HG03175 (cell line): ENCODE data around the gene SUSD5.
A peak's percentile ranks its signal among the peaks of the same experiment; 100 is the strongest.
"Not testable (repeated sequence)": the region's sequence is repeated elsewhere in the genome, so short reads cannot be mapped to it uniquely, and the experiment has no call there.

Experiments
- ATAC-seq: cut with Tn5 transposase; IDR thresholded peaks from one replicate; pipeline ENCODE4 v1.9.1; 2021; ENCODE audit warnings: mild to moderate bottlenecking, moderate library complexity; ENCODE audit not compliant: unreplicated experiment

SUSD5 gene

DNA sequence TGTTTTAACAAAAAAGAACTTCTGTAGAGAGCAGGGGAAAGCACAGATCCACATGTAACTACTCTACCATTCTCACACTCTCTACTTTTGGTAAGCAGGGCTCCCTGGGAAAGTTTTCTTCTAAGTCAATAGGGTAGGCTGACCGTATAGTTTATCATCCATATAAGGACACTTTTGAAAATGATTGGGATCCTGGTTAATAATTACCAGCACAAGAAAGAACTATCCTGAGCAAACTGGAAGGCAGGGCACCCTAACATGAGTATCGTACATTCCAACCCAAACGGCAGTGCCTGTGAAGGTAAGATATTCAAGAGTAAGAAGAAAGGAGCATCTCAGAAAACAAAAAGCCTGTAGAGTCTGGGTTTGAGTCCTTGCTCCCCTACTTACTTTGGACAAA is 22.1 kb downstream of the SUSD5 start:
- ATAC-seq: no peak

DNA sequence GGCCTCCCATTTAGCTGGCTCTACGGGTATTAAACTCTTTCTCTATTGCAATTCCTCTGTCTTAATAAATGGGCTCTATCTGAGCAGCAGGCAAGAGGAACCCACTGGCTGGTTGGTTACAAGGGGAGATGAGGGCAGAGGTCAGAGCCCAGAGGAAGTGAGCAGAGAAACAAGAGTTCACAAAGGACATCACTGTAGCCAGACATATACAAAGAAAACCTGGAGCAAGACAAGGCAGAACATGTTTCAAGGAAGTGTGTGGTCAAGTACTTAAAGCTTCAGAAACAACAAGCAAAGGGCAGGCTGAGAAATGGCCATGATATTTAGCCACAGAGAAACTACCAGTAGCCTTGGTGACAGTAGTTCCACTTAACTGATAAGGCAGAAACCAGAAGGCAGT is 24.3 kb downstream of the SUSD5 start:
- ATAC-seq: no peak

DNA sequence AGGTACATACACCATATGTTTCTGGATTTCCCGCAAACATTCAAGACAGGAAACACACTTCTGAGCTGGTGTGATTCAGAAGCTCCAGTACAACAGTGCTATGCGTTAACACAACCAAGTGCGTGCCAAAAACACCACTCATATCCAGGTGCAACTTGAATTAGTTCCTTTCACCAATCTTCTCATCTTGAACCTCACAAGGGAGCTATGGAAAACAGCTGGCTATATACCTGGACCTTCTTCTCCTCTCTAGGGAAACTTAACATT is 31.3 kb downstream of the SUSD5 start:
- no peak for ATAC-seq

DNA sequence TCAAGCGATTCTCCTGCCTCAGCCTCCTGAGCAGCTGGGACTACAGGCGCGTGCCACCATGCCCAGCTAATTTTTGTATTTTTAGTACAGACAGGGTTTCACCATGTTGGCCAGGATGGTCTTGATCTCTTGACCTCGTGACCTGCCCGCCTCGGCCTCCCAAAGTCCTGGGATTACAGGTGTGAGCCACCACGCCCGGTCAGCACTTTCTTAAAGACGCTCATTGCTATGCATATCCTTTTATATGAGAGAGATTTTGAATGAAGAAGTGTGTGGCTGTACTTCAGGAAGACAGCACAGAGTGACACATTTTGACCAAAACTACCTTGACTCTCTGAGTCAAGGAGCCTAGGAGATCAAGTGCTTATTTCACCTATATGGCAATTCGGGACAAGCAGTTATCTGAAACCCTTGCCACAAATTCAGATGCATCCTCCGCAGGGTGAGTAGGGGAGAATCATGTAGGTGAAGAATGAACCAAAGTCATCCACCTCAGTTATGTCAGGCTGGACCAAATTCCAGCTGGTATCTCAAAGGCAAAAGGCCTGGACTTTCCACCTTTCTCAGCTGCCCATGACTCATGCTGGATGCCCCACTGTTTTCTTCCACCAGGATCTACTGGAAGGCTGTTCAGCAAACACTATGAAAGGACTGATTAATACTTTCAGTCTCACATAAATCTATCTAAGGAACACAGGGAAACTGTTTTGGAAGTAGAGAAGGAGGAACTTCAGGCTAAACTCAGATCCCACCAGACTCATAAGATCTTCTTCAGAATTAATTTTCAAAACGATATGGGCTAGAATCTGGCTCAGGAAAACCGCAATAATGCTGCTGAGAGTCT is 31.9 kb downstream of the SUSD5 start:
- no peak for ATAC-seq

DNA sequence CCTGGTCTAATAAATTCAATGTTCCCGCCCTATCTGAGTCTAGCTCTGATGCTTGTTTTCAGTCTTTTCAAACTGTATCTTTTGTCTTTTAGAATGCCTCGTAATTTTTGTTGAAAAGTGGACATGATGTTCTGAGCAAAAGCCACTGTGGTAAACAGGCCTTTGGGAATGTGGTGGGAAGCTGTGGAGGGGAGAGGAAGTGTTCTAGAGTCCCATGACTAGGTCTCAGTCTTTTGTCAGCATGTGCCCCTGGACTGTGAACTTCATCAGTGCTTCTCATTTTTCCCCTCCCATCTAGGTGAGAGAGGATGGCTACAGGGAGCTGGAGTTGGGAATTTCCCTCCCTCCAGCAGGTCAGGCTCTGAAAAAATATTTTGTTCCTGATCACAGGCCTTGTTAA is 33.7 kb downstream of the SUSD5 start:
- no peak for ATAC-seq

DNA sequence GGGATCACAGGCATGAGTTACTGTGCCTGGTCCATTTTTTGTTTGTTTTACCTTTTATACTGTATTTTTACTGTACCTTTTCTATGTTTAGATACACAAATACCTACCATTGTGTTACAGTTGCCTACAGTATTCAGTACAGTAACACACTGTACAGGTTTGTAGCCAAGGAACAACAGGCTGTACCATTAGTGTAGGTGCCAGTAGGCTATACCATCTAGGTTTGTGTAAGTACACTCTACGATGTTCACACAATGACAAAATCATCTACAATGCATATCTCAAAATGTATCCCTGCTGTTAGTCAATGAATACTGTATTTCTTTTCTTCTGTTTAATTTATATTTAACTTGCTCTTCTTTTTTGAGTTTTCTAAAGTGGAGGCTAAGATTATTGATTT is 37.0 kb downstream of the SUSD5 start:
- ATAC-seq: not testable (repeated sequence)

DNA sequence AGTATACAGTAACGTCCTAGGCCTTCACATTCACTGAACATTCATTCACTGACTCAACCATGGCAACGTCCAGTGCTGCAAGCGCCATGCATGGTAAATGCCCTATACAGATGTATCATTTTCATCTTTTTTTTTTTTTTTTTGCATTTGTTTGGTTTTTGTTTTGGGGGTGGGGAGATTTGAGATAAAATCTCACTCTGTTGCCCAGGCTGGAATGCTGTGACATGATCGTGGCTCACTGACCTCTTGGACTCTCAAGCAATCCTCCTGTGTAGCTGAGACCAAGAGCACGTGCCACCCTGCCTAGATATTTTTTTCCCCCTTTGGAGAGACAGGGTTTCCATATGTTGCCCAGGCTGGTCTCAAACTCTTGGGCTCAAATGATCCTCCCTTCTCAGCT is 37.4 kb downstream of the SUSD5 start:
- ATAC-seq: no peak

DNA sequence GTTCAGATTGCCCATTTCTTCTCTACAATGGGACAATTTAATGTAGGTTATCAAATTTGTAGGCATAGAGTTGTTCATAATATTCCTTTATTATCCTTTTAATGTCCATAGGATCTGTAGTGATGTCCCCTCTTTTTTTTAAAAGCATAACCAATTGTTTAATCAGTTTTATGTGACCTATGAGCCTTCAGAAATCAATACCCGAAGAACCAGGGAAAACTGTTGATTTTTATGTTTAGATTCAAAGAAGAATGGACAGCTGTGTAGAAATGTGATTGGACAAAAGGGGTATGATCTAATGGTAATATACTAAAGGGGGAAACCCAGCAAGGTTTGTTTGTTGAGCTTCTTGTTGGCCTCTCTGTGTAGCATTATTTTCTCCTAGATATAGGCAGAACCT is 39.5 kb downstream of the SUSD5 start:
- no peak for ATAC-seq

DNA sequence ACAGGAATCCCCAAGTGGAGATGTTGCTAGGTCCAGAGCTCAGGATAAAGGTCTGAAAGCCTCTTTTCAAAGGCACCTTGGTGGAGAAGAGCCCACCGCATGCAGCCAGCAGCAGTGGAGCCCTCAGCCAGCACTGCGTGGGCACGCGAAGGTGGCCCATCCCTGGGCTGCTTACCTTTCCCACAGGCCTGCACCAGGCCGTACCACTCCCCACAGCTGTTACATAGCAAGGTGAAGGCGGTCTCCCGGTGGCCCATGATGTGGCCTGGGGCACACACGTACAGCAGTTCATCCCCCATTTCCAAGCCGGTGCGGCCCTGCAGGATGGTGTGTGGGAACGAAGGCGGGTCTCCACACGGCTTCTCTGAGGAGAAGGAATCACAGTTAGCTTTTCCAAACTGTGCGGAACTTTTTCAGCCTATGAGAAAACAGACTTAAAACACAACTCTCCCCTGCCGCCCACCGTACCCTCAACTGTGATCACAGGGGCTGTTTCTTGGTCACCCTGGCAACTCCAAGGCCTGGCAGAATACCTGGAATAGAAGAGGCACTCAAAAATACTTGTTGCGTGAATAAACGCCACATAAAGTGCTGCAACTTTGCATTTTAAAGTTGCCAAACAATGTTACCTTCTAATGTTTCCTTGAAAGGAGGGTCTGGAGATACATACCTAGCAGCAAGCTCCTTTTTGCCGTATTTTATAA is 43.7 kb downstream of the SUSD5 start:
- no peak for ATAC-seq

DNA sequence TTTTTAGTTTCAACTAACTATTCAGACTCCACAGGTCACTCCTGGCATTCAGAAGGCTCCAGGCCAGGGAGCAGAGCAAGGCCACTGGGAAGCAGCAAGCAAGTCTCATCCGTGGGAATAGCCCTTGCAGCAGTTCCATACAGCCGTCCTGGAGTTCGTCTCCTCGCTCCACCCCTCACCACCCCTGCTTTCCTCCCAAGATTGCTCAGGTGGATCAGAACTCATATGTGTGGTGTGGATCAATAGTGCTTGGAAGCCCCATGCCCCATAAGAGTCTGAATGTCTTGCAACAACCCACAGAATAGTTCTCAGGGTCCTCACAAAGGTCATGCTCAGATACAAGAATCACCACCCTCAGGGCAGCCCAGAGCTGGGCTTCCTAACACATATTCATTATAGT is 44.5 kb downstream of the SUSD5 start:
- no peak for ATAC-seq

DNA sequence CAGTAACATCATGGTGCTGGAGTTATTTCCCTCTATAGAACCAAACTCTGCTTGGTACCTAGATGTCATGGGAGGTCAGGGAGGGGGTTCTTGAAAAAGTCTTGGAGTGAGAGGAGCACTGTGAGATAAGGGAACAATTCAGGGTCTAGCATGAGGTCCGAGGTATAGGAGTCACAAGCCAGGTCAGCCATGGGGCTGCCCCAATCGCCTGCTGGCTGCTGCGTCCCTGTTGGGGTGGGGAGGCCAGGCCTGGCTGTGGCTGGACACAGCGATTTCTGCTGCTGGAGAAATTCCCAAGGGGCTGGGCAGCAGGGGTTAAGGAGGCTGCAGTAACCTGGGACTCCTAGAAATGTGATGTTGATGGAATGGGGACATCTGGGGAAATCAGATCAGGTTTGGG is 44.9 kb downstream of the SUSD5 start:
- ATAC-seq: no peak

DNA sequence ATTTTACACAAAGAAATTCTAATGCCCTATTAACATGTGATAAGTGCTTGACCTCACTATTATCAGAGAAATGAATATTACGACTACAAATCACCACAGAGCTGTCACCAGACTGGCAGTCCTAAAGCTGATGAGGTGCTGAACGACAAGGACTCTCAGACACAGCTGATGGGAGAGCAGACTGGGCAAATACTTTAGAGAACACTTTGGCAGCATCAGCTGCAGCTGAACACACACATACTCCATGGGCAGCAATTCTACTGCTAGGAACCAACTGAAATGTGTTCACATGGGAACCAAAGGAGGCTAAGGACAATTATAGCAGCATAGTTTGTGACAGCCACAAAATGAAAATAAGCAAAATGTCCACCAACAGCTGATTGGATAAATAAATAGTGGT is 45.5 kb downstream of the SUSD5 start:
- no peak for ATAC-seq

DNA sequence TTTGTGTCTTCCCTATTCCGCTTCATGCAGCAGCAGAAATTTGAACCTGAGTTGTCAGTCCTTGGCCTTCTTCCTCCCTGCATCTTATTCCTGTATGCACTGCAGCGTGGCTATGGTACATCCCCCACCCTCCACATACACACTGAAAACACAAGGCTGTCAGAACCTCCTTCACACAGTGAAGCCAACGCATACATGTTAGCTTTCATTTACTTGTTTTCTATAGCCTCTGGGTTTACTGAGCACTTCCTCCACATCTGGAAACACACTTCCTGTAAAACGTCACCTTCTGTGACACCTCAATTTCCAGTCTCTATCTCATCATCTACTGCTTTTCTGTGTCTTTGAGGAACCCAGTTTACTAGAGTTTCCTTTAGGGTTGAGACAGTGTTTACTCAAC is 47.0 kb downstream of the SUSD5 start:
- no peak for ATAC-seq

DNA sequence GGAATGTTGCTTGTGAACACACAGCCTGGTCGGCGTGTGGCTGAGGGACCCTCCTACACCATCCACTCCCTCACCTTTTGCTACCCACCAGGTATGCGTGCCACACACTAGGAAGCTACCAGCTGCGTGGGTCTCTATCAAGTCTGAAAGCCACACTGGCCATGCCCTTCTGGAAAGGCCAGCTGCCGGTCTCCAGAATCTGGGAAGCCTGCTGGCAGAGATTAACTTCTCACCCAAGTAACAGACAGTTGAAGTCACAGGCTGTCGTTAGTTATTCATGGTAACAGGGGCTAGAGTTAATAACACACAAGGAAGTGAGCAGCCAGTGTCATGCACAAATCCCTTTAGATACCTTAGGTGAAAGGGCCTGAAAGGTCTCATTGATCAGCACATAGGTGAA is 48.1 kb downstream of the SUSD5 start:
- no peak for ATAC-seq

DNA sequence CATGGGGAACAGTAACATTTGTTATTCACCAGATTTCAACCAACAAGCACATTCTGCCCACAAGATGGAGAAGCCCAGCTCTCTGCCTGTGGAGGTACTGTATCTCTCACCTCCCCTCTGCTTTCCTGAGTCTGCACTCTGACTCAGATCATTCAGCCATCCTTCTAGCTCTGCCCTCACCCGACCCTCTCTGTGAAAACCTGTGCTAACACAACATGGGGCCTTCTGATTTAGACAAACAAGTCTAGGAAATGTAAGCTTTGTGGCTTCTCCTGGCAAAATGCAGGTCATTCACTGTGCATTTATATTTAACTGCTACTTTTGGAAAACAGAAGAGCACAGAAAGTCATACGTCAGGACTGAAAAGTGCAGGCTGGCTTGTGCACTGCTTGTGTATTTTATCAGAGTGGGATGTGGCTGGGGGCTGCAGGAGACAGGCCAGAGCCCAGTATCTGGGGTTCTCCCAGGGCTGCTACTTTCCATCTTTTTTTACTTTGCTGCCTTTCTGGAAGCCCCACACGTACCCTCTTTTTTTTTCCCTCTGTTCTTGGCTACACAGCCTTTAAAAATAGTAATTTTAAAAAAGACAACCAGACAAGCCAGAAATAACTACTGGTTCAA is 50.8 kb downstream of the SUSD5 start:
- ATAC-seq: no peak

DNA sequence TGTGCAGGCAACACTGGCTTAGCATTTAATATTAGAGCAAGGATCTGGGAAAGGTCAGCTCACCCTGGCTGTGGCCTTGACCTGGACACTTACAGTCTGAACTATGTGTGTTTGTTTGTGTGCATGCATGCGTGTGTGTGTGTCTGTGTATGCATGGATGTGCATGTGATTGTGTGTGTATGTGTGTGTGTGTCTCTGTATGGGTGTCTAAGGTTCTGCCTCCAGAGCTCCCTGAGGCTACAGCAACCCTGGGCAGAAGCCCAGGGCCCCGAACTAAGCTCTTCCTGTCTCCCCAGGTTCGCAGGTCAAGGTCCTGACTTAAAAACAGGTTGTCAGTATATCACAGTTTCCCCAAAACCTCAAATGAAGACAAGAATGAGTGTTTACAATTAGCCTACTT is 51.3 kb downstream of the SUSD5 start:
- ATAC-seq: no peak

DNA sequence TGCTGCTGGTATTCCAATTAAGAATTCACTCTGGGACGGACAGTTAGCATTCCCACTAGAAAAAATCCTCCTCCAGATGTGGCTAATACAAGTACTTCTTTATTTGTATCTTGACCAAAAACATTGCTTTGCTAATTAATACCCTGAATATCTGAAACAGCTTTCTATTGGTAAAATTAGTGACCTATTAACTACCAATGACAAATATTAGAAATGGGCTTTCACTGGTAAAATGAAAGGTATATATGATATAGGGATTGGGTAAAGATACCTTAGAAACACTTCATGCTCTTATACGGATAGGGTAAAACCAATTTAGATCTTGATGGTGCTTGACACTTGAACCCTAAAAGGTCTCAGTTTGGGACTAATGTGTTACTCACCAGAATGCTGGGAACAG is 52.5 kb downstream of the SUSD5 start:
- ATAC-seq: peak; percentile 50

DNA sequence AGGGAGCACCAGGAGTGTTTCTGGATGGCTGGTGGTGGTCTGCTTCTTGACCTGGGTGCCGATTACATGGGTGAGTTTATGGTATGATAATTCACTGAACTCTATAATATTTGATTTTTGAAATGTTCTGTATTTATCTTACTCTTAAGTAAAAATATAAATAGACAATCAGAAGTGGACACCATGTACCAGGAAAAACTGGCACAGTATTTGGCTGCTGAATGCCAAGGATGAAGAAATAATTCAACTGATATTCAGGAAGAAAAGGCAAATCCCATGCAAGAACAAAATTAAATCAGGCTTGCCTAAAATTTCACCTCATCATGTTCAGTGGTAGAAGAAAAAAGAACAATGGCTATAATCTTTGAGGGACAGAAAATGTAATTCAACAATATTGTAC is 53.2 kb downstream of the SUSD5 start:
- ATAC-seq: no peak

DNA sequence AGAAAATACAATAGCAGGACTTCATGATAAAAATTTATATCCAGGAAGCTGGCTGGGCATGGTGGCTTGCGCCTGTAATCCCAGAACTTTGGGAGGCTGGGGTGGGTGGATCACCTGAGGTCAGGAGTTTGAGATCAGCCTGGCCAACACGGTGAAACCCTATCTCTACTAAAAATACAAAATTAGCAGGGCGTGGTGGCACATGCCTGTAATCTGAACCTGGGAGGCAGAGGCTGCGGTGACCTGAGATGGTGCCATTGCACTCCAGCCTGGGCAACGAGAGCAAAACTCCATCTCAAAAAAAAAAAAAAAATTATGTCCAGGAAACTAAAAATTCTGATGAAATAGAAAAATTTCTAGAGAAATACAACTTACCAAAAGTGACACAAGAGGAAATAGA is 56.0 kb downstream of the SUSD5 start:
- ATAC-seq: not testable (repeated sequence)

DNA sequence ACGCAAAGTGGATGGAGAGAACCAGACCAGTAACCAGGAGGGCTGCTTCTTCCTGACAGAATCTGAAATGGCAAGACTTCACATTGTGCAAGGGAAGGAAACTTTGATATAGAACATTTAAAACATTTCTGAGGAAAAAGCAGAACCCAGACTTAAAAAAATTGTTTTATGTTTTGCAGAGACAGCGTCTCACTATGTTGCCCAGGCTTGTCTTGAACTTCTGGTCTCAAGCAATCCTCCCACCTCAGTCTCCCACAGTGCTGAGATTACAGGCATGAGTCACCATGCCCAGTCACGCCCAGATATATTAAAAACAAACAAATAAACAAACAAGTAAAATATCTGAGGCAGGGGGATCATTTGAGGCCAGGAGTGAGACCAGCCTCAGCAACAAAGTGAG is 58.6 kb downstream of the SUSD5 start:
- ATAC-seq: no peak

DNA sequence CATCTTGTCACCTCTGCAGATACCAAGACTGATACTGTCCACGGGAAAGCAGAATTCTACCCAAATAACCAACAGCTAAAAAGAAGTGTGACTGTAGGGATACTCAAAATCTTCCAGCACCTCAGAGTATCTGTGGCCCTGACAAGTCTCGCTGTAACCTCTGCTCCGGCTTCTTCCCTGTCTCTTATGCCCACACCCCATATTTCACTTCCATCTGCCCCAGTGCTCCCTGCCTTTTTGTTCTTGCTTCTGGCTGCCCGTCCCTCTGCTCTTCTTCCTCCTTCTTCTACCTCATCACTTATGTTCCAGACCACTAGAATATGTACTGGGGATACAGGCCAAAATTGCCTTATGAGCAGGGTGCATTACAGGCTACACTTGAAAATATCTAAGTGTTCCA is 59.4 kb downstream of the SUSD5 start:
- no peak for ATAC-seq

DNA sequence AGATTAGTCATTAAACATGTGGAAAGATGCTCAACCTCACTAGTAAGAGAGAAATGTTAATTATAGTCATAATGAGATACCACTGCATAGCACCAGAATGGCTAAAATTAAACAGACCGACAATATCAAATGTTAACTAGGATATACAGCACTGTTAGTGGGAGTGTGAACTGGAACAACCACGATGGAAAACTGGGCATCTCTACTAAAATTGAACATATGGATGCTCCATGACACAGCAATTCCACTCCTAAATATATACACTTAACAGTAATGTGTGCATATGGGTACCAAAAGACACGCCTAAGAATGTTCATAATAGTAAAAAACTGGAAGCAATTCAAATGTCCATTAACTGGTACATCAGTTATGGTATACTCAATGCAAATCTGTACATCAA is 63.3 kb downstream of the SUSD5 start:
- no peak for ATAC-seq
